ENCODE measurements around the gene ZNF587B.
"Not testable (repeated sequence)": the region's sequence is repeated elsewhere in the genome, so short reads cannot be mapped to it uniquely, and the experiment has no call there.

ZNF587B gene

GRCh38 chr19:57829316-57829715, 783 bp upstream of the ZNF587B start:
- TF ChIP-seq, protein P1, sequence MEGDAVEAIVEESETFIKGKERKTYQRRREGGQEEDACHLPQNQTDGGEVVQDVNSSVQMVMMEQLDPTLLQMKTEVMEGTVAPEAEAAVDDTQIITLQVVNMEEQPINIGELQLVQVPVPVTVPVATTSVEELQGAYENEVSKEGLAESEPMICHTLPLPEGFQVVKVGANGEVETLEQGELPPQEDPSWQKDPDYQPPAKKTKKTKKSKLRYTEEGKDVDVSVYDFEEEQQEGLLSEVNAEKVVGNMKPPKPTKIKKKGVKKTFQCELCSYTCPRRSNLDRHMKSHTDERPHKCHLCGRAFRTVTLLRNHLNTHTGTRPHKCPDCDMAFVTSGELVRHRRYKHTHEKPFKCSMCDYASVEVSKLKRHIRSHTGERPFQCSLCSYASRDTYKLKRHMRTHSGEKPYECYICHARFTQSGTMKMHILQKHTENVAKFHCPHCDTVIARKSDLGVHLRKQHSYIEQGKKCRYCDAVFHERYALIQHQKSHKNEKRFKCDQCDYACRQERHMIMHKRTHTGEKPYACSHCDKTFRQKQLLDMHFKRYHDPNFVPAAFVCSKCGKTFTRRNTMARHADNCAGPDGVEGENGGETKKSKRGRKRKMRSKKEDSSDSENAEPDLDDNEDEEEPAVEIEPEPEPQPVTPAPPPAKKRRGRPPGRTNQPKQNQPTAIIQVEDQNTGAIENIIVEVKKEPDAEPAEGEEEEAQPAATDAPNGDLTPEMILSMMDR (IDR thresholded peaks at IDR 0.05; ENCODE audit: control extremely low read depth, extremely low read depth, low read depth, missing control alignments), result no peak
- CTCF ChIA-PET, result interaction anchor here (0.9 to 1.3 kb wide), 4 partner anchors 8 to 115 kb away, joined by 3 read pairs; partner anchors contain the start of gene ZNF552
- POLR2A ChIA-PET, result interaction anchor here (1.0 kb wide), 1 partner anchor 15 kb away, joined by 3 read pairs; the partner anchor contains the start of gene ZNF552
- no peak for DNase-seq (ENCODE audit: extremely low spot score)

- POLR2A ChIA-PET, result interaction anchor here (0.6 kb wide), 1 partner anchor 264 kb away, joined by 3 read pairs; no protein-coding TSS in a partner anchor
- DNase-seq (ENCODE audit: extremely low spot score); CTCF ChIA-PET: not testable (repeated sequence)
These were observed 6.9 kb downstream of the ZNF587B start for GRCh38 chr19:57836991-57837390.

DNA sequence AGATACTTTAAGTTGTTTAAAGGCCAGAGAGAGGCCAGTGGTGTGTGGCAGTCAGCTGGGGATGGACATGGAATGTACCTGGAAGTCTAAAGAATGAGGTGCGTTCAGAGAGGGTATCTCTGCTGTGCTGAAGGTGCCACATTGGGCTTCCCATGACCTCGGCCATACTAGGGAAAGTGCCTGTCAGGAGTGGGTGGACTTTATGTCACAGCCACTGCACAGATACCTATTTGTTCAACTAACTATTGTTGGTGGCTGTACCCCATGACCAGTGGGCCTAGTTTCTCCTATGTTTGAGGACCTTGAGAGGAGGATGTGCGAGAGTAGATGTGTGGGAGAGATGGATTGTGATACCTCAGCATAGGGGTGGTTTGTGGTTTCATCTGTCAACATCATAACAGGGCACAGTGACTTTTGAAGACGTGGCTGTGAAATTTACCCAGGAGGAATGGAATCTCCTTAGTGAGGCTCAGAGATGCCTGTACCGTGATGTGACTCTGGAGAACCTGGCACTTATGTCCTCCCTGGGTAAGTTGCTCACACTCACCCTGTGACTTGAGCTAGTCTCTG, 8.6 kb downstream of the ZNF587B start:
- DNase-seq (ENCODE audit: extremely low spot score); POLR2A ChIA-PET; CTCF ChIA-PET: not testable (repeated sequence)

GRCh38 chr19:57841122-57841763, 11.1 kb downstream of the ZNF587B start:
- DNase-seq (ENCODE audit: extremely low spot score), result no peak
- TF ChIP-seq, protein P1 (IDR thresholded peaks at IDR 0.05; ENCODE audit: control extremely low read depth, extremely low read depth, low read depth, missing control alignments), result no peak

GRCh38 chr19:57847164-57847563, 17.1 kb downstream of the ZNF587B start:
- CTCF ChIA-PET, result interaction anchor here (0.9 to 1.0 kb wide), 2 partner anchors 26 to 40 kb away, joined by 3 read pairs; no protein-coding TSS in a partner anchor
- DNase-seq (ENCODE audit: extremely low spot score); POLR2A ChIA-PET: not testable (repeated sequence)

More at GRCh38 chr19:57841122-57841763, 11.1 kb downstream of the ZNF587B start:
- POLR2A ChIA-PET, result no interaction called here
- CTCF ChIA-PET, result no interaction called here

DNA sequence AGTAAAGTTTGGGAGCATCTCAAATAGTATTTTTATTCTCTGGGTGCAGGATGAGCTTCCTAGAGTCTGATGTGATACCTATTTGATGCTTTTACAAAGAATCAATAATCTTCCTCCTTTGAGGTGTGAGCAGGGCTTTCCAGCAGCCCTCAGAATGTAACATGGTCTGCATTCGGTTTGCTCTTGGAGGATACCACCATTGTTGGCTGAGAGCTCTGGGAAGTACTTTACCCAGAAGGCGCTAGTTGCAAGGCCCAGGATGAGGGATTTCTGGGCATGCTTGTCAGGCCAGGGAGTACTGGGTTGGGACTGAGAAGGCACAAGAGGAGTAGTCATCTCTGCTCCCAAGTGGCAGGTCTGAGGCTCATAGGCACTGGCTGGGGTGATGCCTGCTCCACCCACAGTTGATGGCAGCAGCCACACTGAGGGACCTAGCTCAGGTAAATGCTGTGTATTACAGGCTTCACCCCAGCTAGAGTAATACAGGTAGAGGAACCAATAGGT, 19.1 kb downstream of the ZNF587B start:
- DNase-seq (ENCODE audit: extremely low spot score); POLR2A ChIA-PET: not testable (repeated sequence)
- CTCF ChIA-PET, result interaction anchor here (1.5 kb wide), 1 partner anchor 48 kb away, joined by 3 read pairs; no protein-coding TSS in a partner anchor

DNA sequence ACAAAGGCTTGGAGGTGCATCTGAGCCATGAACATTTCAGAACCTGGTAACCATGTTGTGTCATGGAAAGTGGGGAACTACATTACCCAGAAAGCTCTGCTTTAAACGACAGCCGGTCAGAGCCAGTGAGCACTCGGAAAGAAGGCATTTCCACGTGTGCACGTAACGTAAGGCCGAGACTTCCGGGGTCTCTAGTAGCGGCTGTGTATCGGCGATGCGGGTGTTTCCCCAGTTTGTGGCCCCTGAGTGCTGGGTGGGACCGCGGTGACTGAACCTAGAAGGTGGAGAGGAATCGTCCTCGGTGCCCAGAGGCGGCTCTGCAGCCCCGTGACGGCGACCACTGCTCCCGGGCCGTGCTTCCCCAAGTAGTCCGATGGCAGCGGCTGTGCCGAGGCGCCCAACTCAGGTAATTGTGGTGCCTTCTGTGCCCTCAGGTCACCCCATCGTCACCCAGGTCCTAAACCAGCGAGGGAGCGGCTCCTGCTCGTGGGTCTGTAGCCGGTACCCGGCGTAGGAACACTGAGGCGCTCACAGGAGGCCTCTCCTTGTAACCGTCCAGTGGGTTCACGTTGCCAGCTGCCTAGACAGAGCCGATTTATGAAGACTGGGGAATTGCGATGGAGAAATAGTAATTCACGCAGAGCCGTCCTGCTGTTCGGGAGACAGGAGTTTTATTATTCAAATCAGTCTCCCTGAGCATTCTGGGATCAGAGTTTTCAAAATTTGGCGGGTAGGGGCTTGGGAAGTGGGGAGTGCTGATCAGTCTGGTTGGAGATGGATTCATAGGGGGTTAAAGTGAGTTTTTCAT, 19.8 kb downstream of the ZNF587B start, which contains the start of gene ZNF587:
Gene ZNF587, plus strand, starts transcription at position 194 of the 808 bp plus-strand sequence. Its CDS starts 180 bp downstream, at position 374.
- peak; percentile 81 for DNase-seq (ENCODE audit: extremely low spot score)
- POLR2A ChIA-PET, result not testable (repeated sequence)
- CTCF ChIA-PET, result interaction anchor here (1.5 kb wide), 1 partner anchor 49 kb away, joined by 3 read pairs; no protein-coding TSS in a partner anchor

GRCh38 chr19:57850553-57851017, 20.5 kb downstream of the ZNF587B start:
- ChIA-PET POLR2A (no interaction called here), CTCF (no interaction called here)
- TF ChIP-seq, protein P1 (IDR thresholded peaks at IDR 0.05; ENCODE audit: control extremely low read depth, extremely low read depth, low read depth, missing control alignments), result no peak
- DNase-seq (ENCODE audit: extremely low spot score), result no peak

GRCh38 chr19:57851812-57852603, 21.9 kb downstream of the ZNF587B start:
- CTCF ChIA-PET; DNase-seq (ENCODE audit: extremely low spot score): not testable (repeated sequence)
- POLR2A ChIA-PET, result interaction anchor here (0.6 to 0.9 kb wide), 2 partner anchors 31 to 102 kb away, joined by 3 to 4 read pairs; no protein-coding TSS in a partner anchor

- DNase-seq (ENCODE audit: extremely low spot score); POLR2A ChIA-PET; CTCF ChIA-PET: not testable (repeated sequence)
These were observed 24.0 kb downstream of the ZNF587B start for GRCh38 chr19:57854117-57854516.

DNA sequence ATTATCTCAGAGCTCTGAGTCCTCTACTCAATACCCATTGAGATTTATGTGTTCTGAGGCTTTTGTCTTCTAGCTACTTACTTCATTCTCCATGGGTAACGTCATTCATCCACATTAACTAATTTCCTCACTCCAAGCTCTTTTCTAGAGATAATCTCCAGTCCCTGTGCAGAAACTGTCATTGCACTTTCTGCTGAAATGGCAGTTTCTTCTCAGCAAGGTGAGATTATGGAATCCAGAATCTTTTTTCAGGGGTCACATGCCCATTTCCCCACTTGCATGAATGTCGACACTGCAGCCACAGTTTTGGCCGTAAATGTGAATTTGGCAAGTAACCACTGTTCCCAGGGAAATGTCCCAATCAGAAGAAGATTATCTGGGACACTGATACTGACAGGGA, 32.3 kb downstream of the ZNF587B start:
- POLR2A ChIA-PET; DNase-seq (ENCODE audit: extremely low spot score): not testable (repeated sequence)
- CTCF ChIA-PET, result interaction anchor here (0.8 to 1.4 kb wide), 3 partner anchors 9 to 658 kb away, joined by 3 to 4 read pairs (median 3); partner anchors contain the start of gene ZBTB45
